Lower leg skin (tissue), 4 donors: ENCODE results near the gene AP3S1. TPM values are rescaled to one million over a fixed set of nuclear protein-coding genes. Genes with fewer than 3 reads are reported as not detected.

ENCODE experiments used
- DNase-seq, 2 donors: peaks; one replicate each; pipeline ENCODE4 v3.0.0-alpha.2; 2019; ENCODE audit warnings: low spot score in 2 of 2
- H3K4me3 ChIP-seq: fragments of 200-600 bp; sonication (generic); 2 replicates; pipeline ENCODE4 v1.5.1; 2017; ENCODE audit warnings: mild to moderate bottlenecking, low read depth; ENCODE audit not compliant: poor library complexity, severe bottlenecking
- CTCF ChIP-seq, 3 donors: fragments of 450-650 bp; IDR thresholded peaks; one replicate each; pipeline ENCODE4 v1.5.1; 2016; ENCODE audit warnings: antibody characterized with exemption in 3 of 3, mild to moderate bottlenecking in 3 of 3, moderate library complexity in 2 of 3
- POLR2A ChIP-seq, 2 donors: fragments of 450-650 bp; IDR thresholded peaks; one replicate each; pipeline ENCODE4 v1.6.1; 2016 to 2017; ENCODE audit warnings: antibody characterized with exemption in 2 of 2, mild to moderate bottlenecking in 1 of 2, moderate library complexity in 1 of 2
- WGBS, 2 donors: methylation state at CpG; one replicate each; pipeline ENCODE4 v1.1.5; 2018; 5-methylcytosine and 5-hydroxymethylcytosine counted together
- intact Hi-C: fragments of 100-400 bp; cut with DNase I; formaldehyde crosslinking; loops from one replicate; pipeline ENCODE4 v1.15.0; 2023; ENCODE audit warnings: low total_unique reads
- total RNA-seq, 4 donors: library from RNA; depleted of rRNA; stranded (reverse); fragments of >200 nt; gene quantifications; one replicate each; pipeline ENCODE4 v1.1.0, GENCODE V29; 2016

Gene AP3S1
- total RNA-seq, 4 donors from 2014 or later, result 53.3 to 198 (median 72.8) TPM

- TF ChIP-seq POLR2A (IDR thresholded peaks at IDR 0.05) (no peak), CTCF (IDR thresholded peaks at IDR 0.05) (no peak)
- no peak for DNase-seq
- WGBS, 2 donors, result 5 to 9% methylated on average over 3 of the region's 3 CpGs
- peak overlapping the region; percentile 88 for H3K4me3 ChIP-seq
- intact Hi-C loops, result no loop called here
Observed at GRCh38 chr5:115842952-115843351, 1.2 kb downstream of the AP3S1 start.

GRCh38 chr5:115843444-115844130, 1.9 kb downstream of the AP3S1 start:
- TF ChIP-seq POLR2A (IDR thresholded peaks at IDR 0.05), result no peak
- TF ChIP-seq CTCF (IDR thresholded peaks at IDR 0.05), result no peak
- no peak overlapping the region for H3K4me3 ChIP-seq
- WGBS, 2 donors, result 56 to 61% methylated on average over 6 of the region's 6 CpGs
- intact Hi-C loops, result no loop called here
- no peak for DNase-seq

GRCh38 chr5:115844321-115844817, 2.6 kb downstream of the AP3S1 start:
- intact Hi-C loops, result no loop called here
- H3K4me3 ChIP-seq, result no peak overlapping the region
- DNase-seq, result no peak
- TF ChIP-seq POLR2A (IDR thresholded peaks at IDR 0.05) (no peak), CTCF (IDR thresholded peaks at IDR 0.05) (no peak)
- WGBS, 2 donors, result 46 to 49% methylated on average over 7 of the region's 7 CpGs

- no peak for TF ChIP-seq POLR2A (IDR thresholded peaks at IDR 0.05)
- no peak for TF ChIP-seq CTCF (IDR thresholded peaks at IDR 0.05)
- no peak for DNase-seq
- intact Hi-C loops, result no loop called here
- H3K4me3 ChIP-seq, result no peak overlapping the region
- 64% methylated on average over 7 of the region's 7 CpGs for WGBS, 2 donors
Observed at GRCh38 chr5:115847290-115847689, 5.6 kb downstream of the AP3S1 start.

- intact Hi-C loops, result no loop called here
- H3K4me3 ChIP-seq, result no peak overlapping the region
- no peak for DNase-seq
- TF ChIP-seq POLR2A (IDR thresholded peaks at IDR 0.05), result no peak
- TF ChIP-seq CTCF (IDR thresholded peaks at IDR 0.05), result no peak
- 98 to 99% methylated on average over 3 of the region's 3 CpGs for WGBS, 2 donors
Observed at GRCh38 chr5:115849258-115849798, 7.6 kb downstream of the AP3S1 start.
